Measurements from ENCODE around the gene NSUN5.
A peak's percentile ranks its signal among the peaks of the same experiment; 100 is the strongest.
"Not testable (repeated sequence)": the region's sequence is repeated elsewhere in the genome, so short reads cannot be mapped to it uniquely, and the experiment has no call there.

The NSUN5 gene

DNA sequence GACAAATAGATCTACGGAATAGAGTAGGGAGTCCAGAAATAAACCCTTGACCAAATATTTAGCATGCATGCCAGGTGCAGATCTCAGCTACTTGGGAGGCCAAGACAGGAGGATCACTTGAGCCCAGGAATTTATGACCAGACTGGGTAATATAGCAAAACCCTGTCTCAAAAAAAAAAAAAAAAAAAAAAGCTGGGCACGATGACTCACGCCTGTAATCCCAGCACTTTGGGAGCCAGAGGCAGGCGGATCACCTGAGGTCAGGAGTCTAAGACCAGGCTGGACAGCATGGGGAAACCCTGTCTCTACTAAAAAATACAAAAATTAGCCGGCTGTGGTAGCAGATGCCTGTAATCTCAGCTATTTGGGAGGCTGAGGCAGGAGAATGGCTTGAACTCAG lies 31.4 kb downstream of the NSUN5 start:
- H3K4me1 ChIP-seq, H3K9me3 ChIP-seq, H3K4me3 ChIP-seq, H3K36me3 ChIP-seq, H4K20me1 ChIP-seq, H3K9ac ChIP-seq, H3K27me3 ChIP-seq, H3K27ac ChIP-seq, H3K4me2 ChIP-seq: not testable (repeated sequence)

GRCh38 chr7:73267813-73268212 lies 40.8 kb downstream of the NSUN5 start:
- H3K4me3 ChIP-seq, H3K9me3 ChIP-seq, H3K27me3 ChIP-seq, H4K20me1 ChIP-seq, H3K36me3 ChIP-seq: not testable (repeated sequence)
- Histone ChIP-seq H3K4me2 (peak overlapping the region; percentile 56), H3K4me1 (peaks cover 23% of the 10 kb centered on the region), H3K27ac (peak overlapping the region; percentile 82), H3K9ac (peak overlapping the region; percentile 48; the same call in 1 of the 2 replicates)

DNA sequence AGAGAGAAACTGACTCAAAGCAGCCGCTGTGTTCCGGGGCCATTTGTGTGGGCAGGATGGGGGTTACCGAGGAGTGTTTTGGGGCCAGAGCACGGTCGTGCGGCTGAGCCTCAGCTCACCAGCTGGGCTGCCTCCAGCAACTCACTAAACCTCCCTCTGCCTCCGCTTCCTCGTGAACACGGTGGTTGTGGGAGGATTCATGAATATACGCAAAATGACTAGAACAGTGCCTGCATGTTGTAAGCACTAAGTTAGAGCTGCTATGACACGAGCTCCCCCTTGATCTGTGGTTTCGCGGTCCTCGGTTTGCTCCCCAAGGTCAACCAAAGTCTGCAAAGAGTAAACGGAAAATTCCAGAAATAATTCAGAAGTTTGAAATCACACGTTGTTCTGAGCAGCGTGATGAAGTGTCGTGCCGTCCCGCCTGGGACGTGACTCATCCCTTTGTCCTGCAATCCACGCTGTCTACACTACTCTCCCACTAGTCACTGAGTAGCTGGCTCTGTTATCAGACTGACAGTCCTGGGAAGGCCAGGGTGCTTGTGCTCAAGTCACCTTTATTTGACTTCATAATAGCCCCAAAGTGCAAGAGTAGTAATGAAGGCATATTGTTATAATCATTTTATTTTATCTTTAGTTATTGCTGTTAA lies 41.8 kb downstream of the NSUN5 start:
- H3K9me3 ChIP-seq, H3K9ac ChIP-seq: not testable (repeated sequence)

GRCh38 chr7:73262416-73262815 lies 46.2 kb downstream of the NSUN5 start:
- not testable (repeated sequence) for H3K9ac ChIP-seq, H3K4me2 ChIP-seq, H3K36me3 ChIP-seq, H3K4me3 ChIP-seq, H3K27me3 ChIP-seq, H3K9me3 ChIP-seq, H3K4me1 ChIP-seq, H4K20me1 ChIP-seq, H3K27ac ChIP-seq

More for the DNA sequence above, 41.8 kb downstream of the NSUN5 start:
- not testable (repeated sequence) for H3K36me3 ChIP-seq, H3K4me2 ChIP-seq, H3K27ac ChIP-seq, H3K4me3 ChIP-seq, H4K20me1 ChIP-seq, H3K27me3 ChIP-seq
- H3K4me1 ChIP-seq = peaks cover 23% of the 10 kb centered on the region

Data from BLaER1 (cell line).